NCI-H510A treated with DMSO at 0.1 percent for 48 hours (cell line): ENCODE measurements around the gene SPOCD1.

ENCODE experiments used
- DNase-seq: peaks from one replicate; lab custom pipeline; 2025; lab: John Stamatoyannopoulos, UW

The SPOCD1 gene

GRCh38 chr1:31755850-31756492 lies 59.9 kb downstream of the SPOCD1 start:
- peak; percentile 17 for DNase-seq

- no peak for DNase-seq
These were observed 60.6 kb downstream of the SPOCD1 start for GRCh38 chr1:31755197-31755611.

- no peak for DNase-seq
These were observed 61.4 kb downstream of the SPOCD1 start for GRCh38 chr1:31754397-31754796.

GRCh38 chr1:31753707-31754349 lies 62.0 kb downstream of the SPOCD1 start:
- DNase-seq = peak; percentile 28

- DNase-seq = no peak
These were observed 62.8 kb downstream of the SPOCD1 start for GRCh38 chr1:31752952-31753475.

GRCh38 chr1:31752258-31752657 lies 63.6 kb downstream of the SPOCD1 start:
- DNase-seq = no peak

GRCh38 chr1:31751822-31752241 lies 64.0 kb downstream of the SPOCD1 start:
- no peak for DNase-seq

- no peak for DNase-seq
These were observed 64.8 kb downstream of the SPOCD1 start for GRCh38 chr1:31750858-31751510.

- no peak for DNase-seq
These were observed 65.8 kb downstream of the SPOCD1 start for GRCh38 chr1:31749785-31750735.

GRCh38 chr1:31748365-31748764 lies 67.5 kb downstream of the SPOCD1 start:
- DNase-seq = no peak

GRCh38 chr1:31747304-31747703 lies 68.5 kb downstream of the SPOCD1 start:
- no peak for DNase-seq

- DNase-seq = peak; percentile 12
These were observed 69.1 kb downstream of the SPOCD1 start for GRCh38 chr1:31746687-31747086.

GRCh38 chr1:31745946-31746670 lies 69.7 kb downstream of the SPOCD1 start:
- no peak for DNase-seq

- DNase-seq = peak; percentile 29
These were observed 70.5 kb downstream of the SPOCD1 start for GRCh38 chr1:31745096-31745945.

- no peak for DNase-seq
These were observed 71.5 kb downstream of the SPOCD1 start for GRCh38 chr1:31744165-31744888.

- DNase-seq = no peak
These were observed 73.2 kb downstream of the SPOCD1 start for GRCh38 chr1:31742462-31743212.
